Natural killer cell (primary cell): ENCODE data around the gene ZNF486. TPM values are rescaled to one million over a fixed set of nuclear protein-coding genes. Genes with fewer than 3 reads are reported as not detected.
"Not testable (repeated sequence)": the region's sequence is repeated elsewhere in the genome, so short reads cannot be mapped to it uniquely, and the experiment has no call there.

ENCODE experiments used
- ATAC-seq, 3 donors: fragments of 150-1000 bp in 2 of 3; fragments of 200-7000 bp in 1 of 3; cut with Tn5 transposase; 1 replicate in 1 of 3; 2 replicates in 2 of 3; pipeline ENCODE4 v1.10.0; 2021; ENCODE audit warnings: mild to moderate bottlenecking in 2 of 3, moderate library complexity in 2 of 3
- DNase-seq, 2 donors: peaks; one replicate each; pipeline versions ENCODE4 v3.0.0 to v3.0.0-alpha.2; 2013 to 2021; ENCODE audit warnings: mixed read lengths in 1 of 2
- H3K27ac ChIP-seq: one replicate; pipeline ENCODE4 v1.5.1; 2013; ENCODE audit warnings: mild to moderate bottlenecking, low read length
- H3K27me3 ChIP-seq: one replicate; pipeline ENCODE4 v1.6.1; 2013; ENCODE audit warnings: low read length; ENCODE audit not compliant: control insufficient read depth, insufficient read depth
- H3K36me3 ChIP-seq: one replicate; pipeline ENCODE4 v1.6.1; 2013; ENCODE audit warnings: low read length; ENCODE audit not compliant: control insufficient read depth, insufficient read depth
- H3K4me1 ChIP-seq: one replicate; pipeline ENCODE4 v1.6.1; 2013; ENCODE audit warnings: low read length; ENCODE audit not compliant: control insufficient read depth, insufficient read depth
- H3K4me3 ChIP-seq: one replicate; pipeline ENCODE4 v1.5.1; 2013; ENCODE audit warnings: low read length
- H3K9me3 ChIP-seq: one replicate; pipeline ENCODE4 v1.6.1; 2013; ENCODE audit warnings: low read length; ENCODE audit not compliant: control insufficient read depth, insufficient read depth
- H3K27ac Mint-ChIP-seq, 2 donors: one replicate each; pipeline ENCODE4 v1.8.0; 2022; ENCODE audit warnings: mild to moderate bottlenecking in 2 of 2, mixed read lengths in 2 of 2, moderate library complexity in 1 of 2
- H3K27me3 Mint-ChIP-seq, 2 donors: one replicate each; pipeline ENCODE4 v1.8.0; 2022; ENCODE audit warnings: low read depth in 2 of 2, mixed read lengths in 2 of 2
- H3K36me3 Mint-ChIP-seq: one replicate; pipeline ENCODE4 v1.8.0; 2022; ENCODE audit warnings: mixed read lengths
- H3K4me1 Mint-ChIP-seq, 2 donors: one replicate each; pipeline ENCODE4 v1.8.0; 2022; ENCODE audit warnings: mixed read lengths in 2 of 2
- H3K4me3 Mint-ChIP-seq: one replicate; pipeline ENCODE4 v1.8.0; 2022; ENCODE audit warnings: mild to moderate bottlenecking, moderate library complexity, mixed read lengths
- H3K9me3 Mint-ChIP-seq, 2 donors: one replicate each; pipeline ENCODE4 v1.8.0; 2022; ENCODE audit warnings: mixed read lengths in 2 of 2
- WGBS: methylation state at CpG from one replicate; pipeline ENCODE4 v1.1.7; 2013; ENCODE audit warnings: missing lambda C conversion rate; ENCODE audit not compliant: insufficient coverage; 5-methylcytosine and 5-hydroxymethylcytosine counted together
- intact Hi-C: fragments of 100-400 bp; cut with micrococcal nuclease; formaldehyde crosslinking; loops from one replicate; pipeline ENCODE4 v1.14.2; 2022
- total RNA-seq, 4 donors: library from RNA; stranded (reverse); fragments of 120-200 nt in 1 of 4; gene quantifications; one replicate each; pipeline versions ENCODE4 v1.2.3 to v1.2.4, GENCODE V29; 2013 to 2022
- TF ChIP-seq, protein P1 (sequence below): fragments of 200-600 bp; IDR thresholded peaks from one replicate; pipeline ENCODE4 v1.8.0; 2022; ENCODE audit warnings: antibody characterized with exemption

Gene ZNF486
- total RNA-seq, 3 donors from 2014 or later (not counting 1 experiment from before 2014, with no cell fraction given) = 3.4 to 6.8 (median 4.8) TPM

DNA sequence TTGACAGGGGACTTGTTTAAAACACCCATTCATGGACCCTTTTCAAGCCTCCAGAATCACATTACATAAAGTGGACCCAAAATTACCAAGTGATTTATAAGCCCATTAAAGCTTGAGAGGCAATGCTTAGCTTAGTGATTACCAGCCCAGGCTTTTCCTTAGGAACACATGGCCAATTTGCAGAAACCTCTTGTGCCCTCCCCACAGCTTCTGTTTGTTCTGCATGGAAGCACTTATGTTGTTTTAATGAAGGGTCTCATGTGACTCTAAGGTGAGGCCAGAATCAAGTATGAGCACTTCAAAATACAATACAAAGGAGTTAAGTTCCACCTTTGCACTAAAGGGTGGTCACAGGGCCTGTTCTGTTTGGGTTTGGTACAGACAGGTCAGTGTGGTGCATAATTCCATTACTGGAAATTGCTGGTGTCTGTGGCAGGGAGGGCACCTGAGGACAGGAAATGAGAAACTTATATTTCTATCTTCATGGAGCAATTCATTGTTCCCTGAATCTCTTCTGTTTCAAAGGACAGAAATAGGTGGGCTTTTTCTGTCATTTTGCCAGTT, 15.3 kb downstream of the ZNF486 start:
- Mint-ChIP-seq H3K4me1 (peaks cover 4 to 8% of the 10 kb centered on the region in 2 donors), H3K36me3 (no peaks in the 10 kb centered on the region), H3K27me3 (no peaks in the 10 kb centered on the region), H3K27ac (no peak overlapping the region), H3K4me3 (no peak overlapping the region), H3K9me3 (no peaks in the 10 kb centered on the region)
- DNase-seq (no peak), ATAC-seq (no peak)
- Histone ChIP-seq H3K4me1 (no peaks in the 10 kb centered on the region), H3K36me3 (peaks cover 2% of the 10 kb centered on the region), H3K27ac (no peak overlapping the region), H3K27me3 (no peaks in the 10 kb centered on the region), H3K4me3 (no peak overlapping the region), H3K9me3 (no peaks in the 10 kb centered on the region)
- intact Hi-C loops = no loop called here
- TF ChIP-seq, protein P1, sequence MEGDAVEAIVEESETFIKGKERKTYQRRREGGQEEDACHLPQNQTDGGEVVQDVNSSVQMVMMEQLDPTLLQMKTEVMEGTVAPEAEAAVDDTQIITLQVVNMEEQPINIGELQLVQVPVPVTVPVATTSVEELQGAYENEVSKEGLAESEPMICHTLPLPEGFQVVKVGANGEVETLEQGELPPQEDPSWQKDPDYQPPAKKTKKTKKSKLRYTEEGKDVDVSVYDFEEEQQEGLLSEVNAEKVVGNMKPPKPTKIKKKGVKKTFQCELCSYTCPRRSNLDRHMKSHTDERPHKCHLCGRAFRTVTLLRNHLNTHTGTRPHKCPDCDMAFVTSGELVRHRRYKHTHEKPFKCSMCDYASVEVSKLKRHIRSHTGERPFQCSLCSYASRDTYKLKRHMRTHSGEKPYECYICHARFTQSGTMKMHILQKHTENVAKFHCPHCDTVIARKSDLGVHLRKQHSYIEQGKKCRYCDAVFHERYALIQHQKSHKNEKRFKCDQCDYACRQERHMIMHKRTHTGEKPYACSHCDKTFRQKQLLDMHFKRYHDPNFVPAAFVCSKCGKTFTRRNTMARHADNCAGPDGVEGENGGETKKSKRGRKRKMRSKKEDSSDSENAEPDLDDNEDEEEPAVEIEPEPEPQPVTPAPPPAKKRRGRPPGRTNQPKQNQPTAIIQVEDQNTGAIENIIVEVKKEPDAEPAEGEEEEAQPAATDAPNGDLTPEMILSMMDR = no peak

GRCh38 chr19:20186174-20186573, 19.2 kb downstream of the ZNF486 start:
- Histone ChIP-seq H3K36me3 (peaks cover 26% of the 10 kb centered on the region), H3K27me3 (no peaks in the 10 kb centered on the region), H3K27ac (no peak overlapping the region), H3K9me3 (no peaks in the 10 kb centered on the region), H3K4me1 (no peaks in the 10 kb centered on the region), H3K4me3 (no peak overlapping the region)
- H3K9me3 Mint-ChIP-seq = no peaks in the 10 kb centered on the region
- intact Hi-C loops = no loop called here
- DNase-seq (no peak), ATAC-seq (no peak)
- TF ChIP-seq, protein P1 = no peak
- H3K4me3 Mint-ChIP-seq = no peak overlapping the region
- no peaks in the 10 kb centered on the region for H3K4me1 Mint-ChIP-seq
- no peaks in the 10 kb centered on the region for H3K27me3 Mint-ChIP-seq
- H3K36me3 Mint-ChIP-seq = no peaks in the 10 kb centered on the region
- WGBS = 100% methylated on average over 4 of the region's 4 CpGs
- H3K27ac Mint-ChIP-seq = no peak overlapping the region

DNA sequence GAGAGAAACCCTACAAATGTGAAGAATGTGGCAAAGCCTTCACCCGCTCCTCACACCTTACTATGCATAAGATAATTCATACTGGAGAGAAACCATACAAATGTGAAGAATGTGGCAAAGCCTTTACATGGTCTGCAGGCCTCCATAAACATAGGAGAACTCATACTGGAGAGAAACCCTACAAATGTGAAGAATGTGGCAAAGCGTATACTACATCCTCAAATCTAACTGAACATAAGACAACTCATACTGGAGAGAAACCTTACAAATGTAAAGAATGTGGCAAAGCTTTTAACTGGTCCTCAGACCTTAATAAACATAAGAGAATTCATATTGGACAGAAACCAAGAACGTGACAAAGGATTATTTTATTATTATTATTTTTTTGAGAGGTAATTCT, 30.7 kb downstream of the ZNF486 start:
- H3K27ac Mint-ChIP-seq = no peak overlapping the region
- Histone ChIP-seq H3K4me3 (no peak overlapping the region), H3K27me3 (no peaks in the 10 kb centered on the region), H3K36me3 (peaks cover 12% of the 10 kb centered on the region), H3K9me3 (peaks cover 50% of the 10 kb centered on the region), H3K27ac (no peak overlapping the region), H3K4me1 (no peaks in the 10 kb centered on the region)
- DNase-seq (no peak), ATAC-seq (no peak)
- H3K27me3 Mint-ChIP-seq = no peaks in the 10 kb centered on the region
- no peak overlapping the region for H3K4me3 Mint-ChIP-seq
- TF ChIP-seq, protein P1 = no peak
- peaks cover 8% of the 10 kb centered on the region in 2 donors for H3K9me3 Mint-ChIP-seq
- H3K36me3 Mint-ChIP-seq = peaks cover 29% of the 10 kb centered on the region
- intact Hi-C loops = no loop called here
- no peaks in the 10 kb centered on the region for H3K4me1 Mint-ChIP-seq
- WGBS = 100% methylated on average over 2 of the region's 3 CpGs

- Mint-ChIP-seq H3K9me3 (peaks cover 3 to 8% of the 10 kb centered on the region in 2 donors), H3K4me1 (no peaks in the 10 kb centered on the region), H3K36me3 (peaks cover 8% of the 10 kb centered on the region), H3K27me3 (no peaks in the 10 kb centered on the region), H3K4me3 (no peak overlapping the region), H3K27ac (no peak overlapping the region)
- intact Hi-C loops = no loop called here
- no peak for DNase-seq
- no peak overlapping the region for H3K4me3 ChIP-seq
- TF ChIP-seq, protein P1 = no peak
- peaks cover 4% of the 10 kb centered on the region for H3K9me3 ChIP-seq
- no peak for ATAC-seq
- no peaks in the 10 kb centered on the region for H3K36me3 ChIP-seq
- H3K4me1 ChIP-seq = no peaks in the 10 kb centered on the region
- H3K27ac ChIP-seq = no peak overlapping the region
- 96% methylated on average over 2 of the region's 2 CpGs for WGBS
- H3K27me3 ChIP-seq = no peaks in the 10 kb centered on the region
Measured at GRCh38 chr19:20209051-20209450, 42.0 kb downstream of the ZNF486 start.

DNA sequence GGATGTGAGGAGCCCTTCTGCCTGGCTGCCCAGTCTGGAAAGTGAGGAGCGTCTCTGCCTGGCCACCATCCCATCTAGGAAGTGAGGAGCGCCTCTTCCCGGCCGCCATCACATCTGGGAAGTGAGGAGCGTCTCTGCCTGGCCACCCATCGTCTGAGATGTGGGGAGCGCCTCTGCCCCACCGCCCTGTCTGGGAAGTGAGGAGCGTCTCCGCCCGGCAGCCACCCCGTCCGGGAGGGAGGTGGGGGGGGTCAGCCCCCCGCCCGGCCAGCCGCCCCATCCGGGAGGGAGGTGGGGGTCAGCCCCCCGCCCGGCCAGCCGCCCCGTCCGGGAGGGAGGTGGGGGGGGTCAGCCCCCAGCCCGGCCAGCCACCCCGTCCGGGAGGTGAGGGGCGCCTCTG, 47.4 kb downstream of the ZNF486 start:
- H3K27ac Mint-ChIP-seq, H3K4me3 Mint-ChIP-seq, H3K27ac ChIP-seq, H3K27me3 ChIP-seq, DNase-seq, H3K36me3 Mint-ChIP-seq, H3K4me1 ChIP-seq, H3K4me3 ChIP-seq, intact Hi-C loops, ATAC-seq, H3K4me1 Mint-ChIP-seq, H3K9me3 Mint-ChIP-seq, H3K9me3 ChIP-seq, H3K27me3 Mint-ChIP-seq, H3K36me3 ChIP-seq: not testable (repeated sequence)
- WGBS = 98% methylated on average over 12 of the region's 26 CpGs
